Measurements from ENCODE around the gene NTHL1.
"Not testable (repeated sequence)": the region's sequence is repeated elsewhere in the genome, so short reads cannot be mapped to it uniquely, and the experiment has no call there.

The NTHL1 gene

GRCh38 chr16:2027024-2028010, 20.3 kb downstream of the NTHL1 start:
- peak in 1 of 2 experiments; percentile 42 for DNase-seq

- peak in 1 of 2 experiments; percentile 28 for DNase-seq
Measured at GRCh38 chr16:2026461-2027023, 21.1 kb downstream of the NTHL1 start, which contains the start of gene NHERF2. Gene NHERF2, plus strand, starts transcription at chr16:2026902. Its CDS starts 104 bp downstream, at chr16:2027006.

- no peak for DNase-seq
Measured at GRCh38 chr16:2025878-2026460, 21.7 kb downstream of the NTHL1 start.

- no peak for DNase-seq
Measured at GRCh38 chr16:2025251-2025650, 22.4 kb downstream of the NTHL1 start.

- no peak for DNase-seq
Measured at GRCh38 chr16:2024032-2024420, 23.6 kb downstream of the NTHL1 start.

GRCh38 chr16:2023092-2024031, 24.3 kb downstream of the NTHL1 start:
- DNase-seq = peak; percentile 65 to 94

- DNase-seq = no peak
Measured at GRCh38 chr16:2022723-2023091, 24.9 kb downstream of the NTHL1 start.

- DNase-seq = peak; percentile 45 to 72
Measured at GRCh38 chr16:2019921-2020831, 27.5 kb downstream of the NTHL1 start.

GRCh38 chr16:2019518-2019920, 28.1 kb downstream of the NTHL1 start, which contains the start of gene NPW:
Gene NPW, plus strand, starts transcription at chr16:2019785.
- DNase-seq = peak; percentile 91 to 95

- DNase-seq = peak; percentile 45 to 82
Measured at GRCh38 chr16:2016407-2016922, 31.2 kb downstream of the NTHL1 start.

GRCh38 chr16:2015947-2016208, 31.8 kb downstream of the NTHL1 start:
- no peak for DNase-seq

- DNase-seq = peak; percentile 62 to 79
Measured at GRCh38 chr16:2015117-2015946, 32.3 kb downstream of the NTHL1 start.

GRCh38 chr16:2013527-2013926, 34.1 kb downstream of the NTHL1 start:
- no peak for DNase-seq

- DNase-seq = not testable (repeated sequence)
Measured at GRCh38 chr16:2011726-2012125, 35.9 kb downstream of the NTHL1 start.

GRCh38 chr16:2009791-2010510, 37.7 kb downstream of the NTHL1 start, which contains the start of gene ZNF598:
Gene ZNF598, minus strand, starts transcription at chr16:2009821.
- peak; percentile 74 to 88 for DNase-seq

- no peak for DNase-seq
Measured at GRCh38 chr16:2009164-2009711, 38.4 kb downstream of the NTHL1 start.

- DNase-seq = no peak
Measured at GRCh38 chr16:2008631-2009163, 38.9 kb downstream of the NTHL1 start.

- DNase-seq = no peak
Measured at GRCh38 chr16:2008009-2008526, 39.6 kb downstream of the NTHL1 start.
